ENCODE measurements around the gene RRP12. TPM values are rescaled to one million over a fixed set of nuclear protein-coding genes. Genes with fewer than 3 reads are reported as not detected.

RRP12 gene
- total and polyA plus RNA-seq, 2 of the 4 experiments (the other 2 are of a cell fraction) = 21.5 to 23.3 TPM

- Histone ChIP-seq H3K4ac (ENCODE audit: low read depth, low read length) (peak overlapping the region; percentile 60), H3K18ac (ENCODE audit: low read depth, low read length) (peak overlapping the region; percentile 78), H4K20me1 (ENCODE audit: insufficient read depth, low read length) (no peaks in the 10 kb centered on the region), H2BK5ac (ENCODE audit: low read depth, low read length, poor library complexity, severe bottlenecking) (peak overlapping the region; percentile 61), H3K9me3 (ENCODE audit: control insufficient read depth, insufficient read depth, low read length) (no peaks in the 10 kb centered on the region), H3K9ac (ENCODE audit: low read depth, low read length) (peak overlapping the region; percentile 97), H3K14ac (replicated peaks; ENCODE audit: low read depth, low read length) (peak overlapping the region; percentile 86), H3K56ac (ENCODE audit: extremely low read depth, insufficient read depth, low read length) (peak overlapping the region; percentile 81; the same call in 1 of the 2 replicates), H2BK15ac (ENCODE audit: low read depth, low read length) (no peak overlapping the region), H3K4me3 (ENCODE audit: insufficient read depth, low read depth, low read length) (peak overlapping the region; percentile 72), H3K79me1 (ENCODE audit: low read depth in 1 of 2, low read length in 2 of 2) (peaks cover 15 to 35% of the 10 kb centered on the region in 2 experiments), H3K36me3 (ENCODE audit: control insufficient read depth, insufficient read depth, low read length) (no peaks in the 10 kb centered on the region), H2BK20ac (ENCODE audit: low read depth, low read length) (no peak overlapping the region), H3K9me1 (ENCODE audit: insufficient read depth, low read length) (no peaks in the 10 kb centered on the region; the same call in 1 of the 2 replicates), H3K27ac (ENCODE audit: insufficient read depth, low read length) (peak overlapping the region; percentile 94), H2AK5ac (ENCODE audit: low read depth, low read length) (no peak overlapping the region), H4K8ac (ENCODE audit: low read depth in 2 of 2, low read length in 2 of 2) (peak overlapping the region; percentile 78 to 87), H3K4me1 (ENCODE audit: control insufficient read depth, insufficient read depth, low read length) (peaks cover 16% of the 10 kb centered on the region), H4K5ac (ENCODE audit: low read depth, low read length) (peak overlapping the region; percentile 85), H2BK120ac (ENCODE audit: low read depth, low read length) (peak overlapping the region; percentile 18; the same call in 1 of the 2 replicates), H3K4me2 (ENCODE audit: low read depth, low read length) (peak overlapping the region; percentile 94), H3K23ac (ENCODE audit: low read depth, low read length) (peak overlapping the region; percentile 85), H4K91ac (ENCODE audit: insufficient read depth, low read depth, low read length) (0 out of 2 replicates have a peak overlapping the region, but pooled peaks have one; percentile 35), H3K27me3 (ENCODE audit: control insufficient read depth, insufficient read depth, low read length) (peaks cover 13% of the 10 kb centered on the region), H2AK9ac (replicated peaks; ENCODE audit: low read depth, low read length, poor library complexity) (no peak overlapping the region), H2AFZ (replicated peaks; ENCODE audit: low read length, poor library complexity) (peak overlapping the region; percentile 75)
- ATAC-seq (ENCODE audit: low read depth) (peak; percentile 47), DNase-seq (peak; percentile 87)
- BruUV-seq (replicated peaks) = no TSS peak
- TF ChIP-seq ELK1 (IDR thresholded peaks at IDR 0.05; ENCODE audit: borderline replicate concordance, low read depth, low read length) (no peak), RAD21 (IDR thresholded peaks at IDR 0.05; ENCODE audit: low read length) (peak; percentile 65), CEBPB (IDR thresholded peaks at IDR 0.05; ENCODE audit: low read depth, low read length) (no peak), SMC3 (IDR thresholded peaks at IDR 0.05; ENCODE audit: low read depth, low read length) (peak; percentile 45; the same call in 1 of the 2 replicates), FOS (IDR thresholded peaks at IDR 0.05; ENCODE audit: low read depth, low read length) (no peak), CTCF (conservative IDR thresholded peaks at IDR 0.05; ENCODE audit: low read depth, low read length) (peak; percentile 66), CHD1 (IDR thresholded peaks at IDR 0.05; ENCODE audit: low read depth, low read length) (no peak)
- POLR2A ChIA-PET (ENCODE audit: unreplicated experiment) = interaction anchor here (0.5 to 0.6 kb wide), 2 partner anchors 11 to 122 kb away, joined by 3 to 7 read pairs; no protein-coding TSS in a partner anchor
- CTCF ChIA-PET = interaction anchor here (0.7 to 3.5 kb wide), 7 partner anchors 13 to 260 kb away, joined by 3 to 23 read pairs (median 5); partner anchors contain the start of gene FRAT1
- in situ Hi-C loops (cut with MboI; ENCODE audit: low sequenced_read_pairs) = no loop called here
- 20% methylated on average over 1 of the region's 18 CpGs; no CpG with 5 or more reads in 1 of the 2 experiments for WGBS, 2 experiments (ENCODE audit: extremely low coverage in 2 of 2, insufficient read length in 1 of 2)
- dilution Hi-C loops (cut with HindIII; ENCODE audit: low sequenced_read_pairs, unreplicated experiment) = no loop called here
- intact Hi-C loops (cut with micrococcal nuclease) = loop anchor here (1.0 to 2.0 kb wide), 3 partner anchors 40 to 260 kb away; partner anchors contain the start of gene ARHGAP19
These were observed 68.4 kb downstream of the RRP12 start for GRCh38 chr10:97332591-97333350.

Measured in IMR-90 (cell line).